NT2/D1 (cell line): Measurements from ENCODE around the gene PAOX.

Experiments used
- DNase-seq: peaks from one replicate; pipeline ENCODE4 v3.0.0-alpha.2; 2011; ENCODE audit warnings: low read depth, low spot score
- H3K27me3 ChIP-seq: 2 replicates; pipeline ENCODE4 v1.6.0; 2011; ENCODE audit warnings: mild to moderate bottlenecking; ENCODE audit not compliant: insufficient read length, insufficient read depth
- H3K36me3 ChIP-seq: 2 replicates; pipeline ENCODE4 v1.6.1; 2011; ENCODE audit warnings: mild to moderate bottlenecking, low read length, mixed read lengths; ENCODE audit not compliant: insufficient read depth, insufficient read length
- H3K4me1 ChIP-seq: 2 replicates; pipeline ENCODE4 v1.5.1; 2011; ENCODE audit not compliant: insufficient read depth, insufficient read length
- H3K4me3 ChIP-seq: 2 replicates; pipeline ENCODE4 v1.5.1; 2011; ENCODE audit warnings: low read depth; ENCODE audit not compliant: insufficient read length
- H3K9ac ChIP-seq: 2 replicates; pipeline ENCODE4 v1.6.0; 2011; ENCODE audit warnings: low read depth; ENCODE audit not compliant: insufficient read length
- H3K9me3 ChIP-seq: 2 replicates; pipeline ENCODE4 v1.5.1; 2011; ENCODE audit warnings: mild to moderate bottlenecking, low read length; ENCODE audit not compliant: insufficient read depth
- SUZ12 ChIP-seq: IDR thresholded peaks from 2 replicates; pipeline ENCODE4 v1.6.1; 2011; ENCODE audit not compliant: insufficient read length, insufficient read depth; ENCODE audit errors: extremely low read depth
- YY1 ChIP-seq: IDR thresholded peaks from 2 replicates; pipeline ENCODE4 v1.6.1; 2011; ENCODE audit not compliant: insufficient read length, insufficient read depth
- ZNF274 ChIP-seq: IDR thresholded peaks from 2 replicates; pipeline ENCODE4 v1.6.1; 2011; ENCODE audit warnings: mild to moderate bottlenecking, low read depth, low read length

Gene PAOX

GRCh38 chr10:133357285-133358161 is 21.5 kb upstream of the PAOX start, which contains the start of gene FUOM:
Gene FUOM, minus strand, starts transcription at chr10:133358019. Its CDS starts 12 bp downstream, at chr10:133358007.
- peaks cover 4% of the 10 kb centered on the region for H3K4me1 ChIP-seq
- peak; percentile 67 for DNase-seq
- peak within 1 kb of the TSS; percentile 88 for H3K9ac ChIP-seq
- peaks cover 44% of the 10 kb centered on the region for H3K36me3 ChIP-seq
- TF ChIP-seq SUZ12 (no peak), YY1 (no peak), ZNF274 (no peak)
- H3K4me3 ChIP-seq, result peak within 1 kb of the TSS; percentile 74
- no peaks in the 10 kb centered on the region for H3K27me3 ChIP-seq
- H3K9me3 ChIP-seq, result no peaks in the 10 kb centered on the region

GRCh38 chr10:133358162-133358924 is 20.7 kb upstream of the PAOX start:
- no peaks in the 10 kb centered on the region for H3K27me3 ChIP-seq
- peaks cover 4% of the 10 kb centered on the region for H3K4me1 ChIP-seq
- no peak for DNase-seq
- peaks cover 47% of the 10 kb centered on the region for H3K36me3 ChIP-seq
- no peaks in the 10 kb centered on the region for H3K9me3 ChIP-seq
- no peak overlapping the region for H3K9ac ChIP-seq
- H3K4me3 ChIP-seq, result no peak overlapping the region
- TF ChIP-seq YY1 (no peak), SUZ12 (no peak)

- Histone ChIP-seq H3K4me3 (no peak overlapping the region), H3K36me3 (peaks cover 45% of the 10 kb centered on the region), H3K27me3 (no peaks in the 10 kb centered on the region), H3K9ac (no peak overlapping the region), H3K9me3 (no peaks in the 10 kb centered on the region), H3K4me1 (peaks cover 4% of the 10 kb centered on the region)
- DNase-seq, result no peak
- TF ChIP-seq ZNF274 (no peak), SUZ12 (no peak), YY1 (no peak)
Measured at GRCh38 chr10:133358925-133359310, 20.1 kb upstream of the PAOX start.

GRCh38 chr10:133359554-133359971 is 19.5 kb upstream of the PAOX start:
- H3K9ac ChIP-seq, result no peak overlapping the region
- H3K9me3 ChIP-seq, result no peaks in the 10 kb centered on the region
- TF ChIP-seq SUZ12 (no peak), ZNF274 (no peak), YY1 (no peak)
- DNase-seq, result no peak
- no peaks in the 10 kb centered on the region for H3K27me3 ChIP-seq
- peaks cover 43% of the 10 kb centered on the region for H3K36me3 ChIP-seq
- no peak overlapping the region for H3K4me3 ChIP-seq
- H3K4me1 ChIP-seq, result peaks cover 4% of the 10 kb centered on the region

GRCh38 chr10:133359972-133360610 is 19.0 kb upstream of the PAOX start:
- Histone ChIP-seq H3K36me3 (peaks cover 43% of the 10 kb centered on the region), H3K9ac (no peak overlapping the region), H3K9me3 (no peaks in the 10 kb centered on the region), H3K4me3 (no peak overlapping the region), H3K4me1 (peaks cover 4% of the 10 kb centered on the region), H3K27me3 (no peaks in the 10 kb centered on the region)
- DNase-seq, result no peak
- TF ChIP-seq YY1 (no peak), SUZ12 (no peak)

GRCh38 chr10:133361227-133361626 is 17.8 kb upstream of the PAOX start:
- TF ChIP-seq ZNF274 (no peak), SUZ12 (no peak), YY1 (no peak)
- no peak overlapping the region for H3K9ac ChIP-seq
- peaks cover 44% of the 10 kb centered on the region for H3K36me3 ChIP-seq
- no peaks in the 10 kb centered on the region for H3K9me3 ChIP-seq
- H3K4me1 ChIP-seq, result peaks cover 4% of the 10 kb centered on the region
- no peak overlapping the region for H3K4me3 ChIP-seq
- DNase-seq, result no peak
- no peaks in the 10 kb centered on the region for H3K27me3 ChIP-seq

GRCh38 chr10:133361773-133362441 is 17.2 kb upstream of the PAOX start:
- Histone ChIP-seq H3K9me3 (no peaks in the 10 kb centered on the region), H3K4me3 (no peak overlapping the region), H3K9ac (no peak overlapping the region), H3K27me3 (no peaks in the 10 kb centered on the region), H3K36me3 (peaks cover 47% of the 10 kb centered on the region), H3K4me1 (peaks cover 4% of the 10 kb centered on the region)
- DNase-seq, result no peak
- no peak for TF ChIP-seq ZNF274
- no peak for TF ChIP-seq YY1
- no peak for TF ChIP-seq SUZ12
